Neural cell (in vitro differentiated cells): ENCODE data around the gene BMPR1B. TPM values are rescaled to one million over a fixed set of nuclear protein-coding genes. Genes with fewer than 3 reads are reported as not detected.

Source experiments
- H2AFZ ChIP-seq: fragments of 200-600, 300-800 bp; sonication (generic), shearing (Covaris generic); 2 replicates; pipeline ENCODE4 v1.6.0; 2014; ENCODE audit warnings: low read depth, mild to moderate bottlenecking, antibody characterized with exemption, low read length, moderate library complexity
- H3F3A ChIP-seq: fragments of 200-600 bp; shearing (Covaris generic); 2 replicates; pipeline ENCODE4 v1.6.1; 2016; ENCODE audit warnings: mild to moderate bottlenecking, moderate library complexity, mixed read lengths, antibody characterized with exemption, low read length; ENCODE audit not compliant: insufficient read depth, poor library complexity, severe bottlenecking
- H3K27ac ChIP-seq: fragments of 200-600, 300-800 bp; sonication (generic), shearing (Covaris generic); 2 replicates; pipeline ENCODE4 v1.5.1; 2014; ENCODE audit warnings: mild to moderate bottlenecking, low read length, moderate library complexity
- H3K27me3 ChIP-seq: fragments of 300-800, 200-600 bp; sonication (generic), shearing (Covaris generic); 2 replicates; pipeline ENCODE4 v1.6.0; 2014; ENCODE audit warnings: mild to moderate bottlenecking, low read depth, low read length, moderate library complexity; ENCODE audit not compliant: insufficient read depth
- H3K36me3 ChIP-seq: fragments of 300-800, 200-600 bp; sonication (generic), shearing (Covaris generic); 2 replicates; pipeline ENCODE4 v1.5.1; 2014; ENCODE audit warnings: mild to moderate bottlenecking, antibody characterized with exemption, low read length, moderate library complexity; ENCODE audit not compliant: insufficient read depth
- H3K4me2 ChIP-seq: fragments of 300-800, 200-600 bp; sonication (generic), shearing (Covaris generic); 2 replicates; pipeline ENCODE4 v1.6.0; 2014; ENCODE audit warnings: mild to moderate bottlenecking, low read length
- H3K4me3 ChIP-seq: fragments of 300-800, 200-600 bp; sonication (generic), shearing (Covaris generic); 2 replicates; pipeline ENCODE4 v1.5.1; 2014; ENCODE audit warnings: mild to moderate bottlenecking, low read length, moderate library complexity
- H3K79me2 ChIP-seq: fragments of 200-600 bp; shearing (Covaris generic); replicated peaks from 2 replicates; pipeline ENCODE4 v1.6.0; 2014; ENCODE audit warnings: mild to moderate bottlenecking, low read length, moderate library complexity; ENCODE audit not compliant: insufficient read depth
- H3K9ac ChIP-seq: fragments of 300-800, 200-600 bp; sonication (generic), shearing (Covaris generic); 2 replicates; pipeline ENCODE4 v1.6.1; 2016; ENCODE audit warnings: mild to moderate bottlenecking, low read length, mixed read lengths
- H3K9me2 ChIP-seq: fragments of 200-600 bp; shearing (Covaris generic); 2 replicates; pipeline ENCODE4 v1.6.1; 2016; ENCODE audit warnings: mild to moderate bottlenecking, low read length, mixed read lengths; ENCODE audit not compliant: insufficient read depth
- H3K9me3 ChIP-seq: fragments of 200-600, 300-800 bp; sonication (generic), shearing (Covaris generic); 2 replicates; pipeline ENCODE4 v1.6.1; 2016; ENCODE audit warnings: mild to moderate bottlenecking, mixed run types, low read length, moderate library complexity, mixed read lengths
- H4K20me1 ChIP-seq: fragments of 200-600 bp; shearing (Covaris generic); 2 replicates; pipeline ENCODE4 v1.6.1; 2016; ENCODE audit warnings: mild to moderate bottlenecking, mixed run types; ENCODE audit not compliant: insufficient read depth
- EP300 ChIP-seq: fragments of 450-650 bp; conservative IDR thresholded peaks from 2 replicates; pipeline ENCODE4 v1.6.1; 2014; ENCODE audit warnings: antibody characterized with exemption, mild to moderate bottlenecking, moderate library complexity; ENCODE audit not compliant: poor library complexity, severe bottlenecking
- EZH2 ChIP-seq: fragments of 200-600, 300-800 bp; shearing (Covaris generic), sonication (generic); IDR thresholded peaks from 2 replicates; pipeline ENCODE4 v1.6.1; 2014; ENCODE audit warnings: antibody characterized with exemption, low read length, borderline replicate concordance, mild to moderate bottlenecking; ENCODE audit not compliant: insufficient read depth, poor library complexity, severe bottlenecking
- MXI1 ChIP-seq: fragments of 450-650 bp; conservative IDR thresholded peaks from 2 replicates; pipeline ENCODE4 v1.6.1; 2014; ENCODE audit warnings: antibody characterized with exemption, mild to moderate bottlenecking; ENCODE audit not compliant: poor library complexity, severe bottlenecking
- POLR2AphosphoS5 ChIP-seq: IDR thresholded peaks from 2 replicates; pipeline ENCODE4 v1.6.1; 2012
- RAD21 ChIP-seq: fragments of 450-650 bp; conservative IDR thresholded peaks from 2 replicates; pipeline ENCODE4 v1.6.1; 2014; ENCODE audit warnings: antibody characterized with exemption, mild to moderate bottlenecking, moderate library complexity
- SMC3 ChIP-seq: fragments of 450-650 bp; conservative IDR thresholded peaks from 2 replicates; pipeline ENCODE4 v1.6.1; 2014; ENCODE audit warnings: antibody characterized with exemption, mild to moderate bottlenecking, moderate library complexity; ENCODE audit not compliant: poor library complexity
- TAF1 ChIP-seq: IDR thresholded peaks from 2 replicates; pipeline ENCODE4 v1.6.1; 2012; ENCODE audit warnings: low read depth
- polyA plus RNA-seq: library from polyadenylated mRNA; depleted of rRNA; stranded (reverse); fragments of >200 nt; gene quantifications from 2 replicates; pipeline ENCODE4 v1.2.3, GENCODE V29; 2014
- TF ChIP-seq, protein P1 (sequence below): IDR thresholded peaks from 2 replicates; pipeline ENCODE4 v1.6.1; 2012; ENCODE audit warnings: borderline replicate concordance
- TF ChIP-seq, protein P2 (sequence below): fragments of 450-650 bp; IDR thresholded peaks from 2 replicates; pipeline ENCODE4 v1.5.1; 2014; ENCODE audit warnings: antibody characterized with exemption, mild to moderate bottlenecking, moderate library complexity; ENCODE audit not compliant: poor library complexity, severe bottlenecking

The BMPR1B gene
- polyA plus RNA-seq, 1 donor from 2014 or later, result 1.6 TPM

DNA sequence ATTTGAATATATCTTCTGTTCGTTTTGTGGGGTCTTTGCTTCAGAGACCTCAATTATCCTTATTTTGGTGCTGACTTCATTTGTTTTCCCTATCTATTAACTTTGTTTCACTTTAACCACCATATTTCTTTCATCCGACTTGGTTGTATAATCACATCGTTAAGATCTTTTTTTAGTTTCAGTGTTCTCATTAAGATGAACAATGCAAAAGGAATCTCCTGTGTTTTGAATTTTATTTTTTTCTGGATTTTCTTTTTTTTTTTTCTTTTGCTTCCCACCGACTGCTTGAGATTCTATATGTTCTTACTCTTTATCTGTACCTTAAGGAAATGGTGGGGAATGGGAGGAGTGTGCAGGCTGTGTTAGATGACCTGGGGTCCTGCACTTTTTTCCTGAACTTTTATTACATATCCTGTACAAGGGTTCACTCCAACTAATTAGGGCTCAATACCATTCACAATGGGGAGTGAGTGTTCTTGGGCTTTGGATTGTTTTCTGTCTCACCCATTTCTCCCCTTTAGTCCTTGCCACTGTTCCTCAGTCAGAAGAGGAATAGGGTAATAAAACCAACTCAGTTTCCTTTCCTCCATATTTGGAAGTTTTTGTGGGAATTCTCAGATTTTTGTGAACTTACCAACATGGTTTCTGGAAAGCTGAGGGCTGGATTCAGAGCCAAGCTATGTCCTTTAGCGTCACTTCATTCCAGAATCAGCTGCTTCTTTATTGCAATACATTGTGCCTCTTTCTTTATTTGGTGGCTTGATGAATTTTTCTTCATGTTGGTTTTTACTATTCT lies 43.2 kb upstream of the BMPR1B start:
- no peaks in the 10 kb centered on the region for H3K79me2 ChIP-seq

DNA sequence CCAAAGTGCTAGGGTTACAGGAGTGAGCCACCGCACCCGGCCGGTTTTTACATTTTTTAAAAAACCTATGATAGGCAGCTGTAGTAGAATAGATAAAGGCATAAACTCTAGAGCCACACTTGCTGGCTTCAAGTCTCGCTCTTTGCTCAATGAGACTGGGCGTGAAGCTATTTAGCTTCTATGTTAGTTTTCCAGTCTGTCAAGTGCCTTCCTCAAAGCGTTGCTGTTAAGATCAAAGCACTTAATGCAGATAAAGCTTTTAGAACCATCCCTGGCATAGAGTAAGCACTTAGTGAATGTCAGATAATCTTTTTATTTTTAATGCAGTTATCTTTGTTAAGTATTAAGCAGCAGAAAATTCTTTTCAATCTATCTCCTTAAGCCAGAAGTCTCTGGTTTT lies 42.0 kb upstream of the BMPR1B start:
- Histone ChIP-seq H3K4me2 (no peak overlapping the region), H3K79me2 (no peaks in the 10 kb centered on the region), H3F3A (no peaks in the 10 kb centered on the region), H3K9me3 (no peaks in the 10 kb centered on the region), H3K9me2 (no peaks in the 10 kb centered on the region), H3K27ac (no peak overlapping the region), H3K4me3 (no peak overlapping the region), H3K9ac (no peak overlapping the region), H3K36me3 (no peaks in the 10 kb centered on the region), H4K20me1 (no peaks in the 10 kb centered on the region), H2AFZ (no peak overlapping the region), H3K27me3 (no peaks in the 10 kb centered on the region)
- TF ChIP-seq, protein P1, sequence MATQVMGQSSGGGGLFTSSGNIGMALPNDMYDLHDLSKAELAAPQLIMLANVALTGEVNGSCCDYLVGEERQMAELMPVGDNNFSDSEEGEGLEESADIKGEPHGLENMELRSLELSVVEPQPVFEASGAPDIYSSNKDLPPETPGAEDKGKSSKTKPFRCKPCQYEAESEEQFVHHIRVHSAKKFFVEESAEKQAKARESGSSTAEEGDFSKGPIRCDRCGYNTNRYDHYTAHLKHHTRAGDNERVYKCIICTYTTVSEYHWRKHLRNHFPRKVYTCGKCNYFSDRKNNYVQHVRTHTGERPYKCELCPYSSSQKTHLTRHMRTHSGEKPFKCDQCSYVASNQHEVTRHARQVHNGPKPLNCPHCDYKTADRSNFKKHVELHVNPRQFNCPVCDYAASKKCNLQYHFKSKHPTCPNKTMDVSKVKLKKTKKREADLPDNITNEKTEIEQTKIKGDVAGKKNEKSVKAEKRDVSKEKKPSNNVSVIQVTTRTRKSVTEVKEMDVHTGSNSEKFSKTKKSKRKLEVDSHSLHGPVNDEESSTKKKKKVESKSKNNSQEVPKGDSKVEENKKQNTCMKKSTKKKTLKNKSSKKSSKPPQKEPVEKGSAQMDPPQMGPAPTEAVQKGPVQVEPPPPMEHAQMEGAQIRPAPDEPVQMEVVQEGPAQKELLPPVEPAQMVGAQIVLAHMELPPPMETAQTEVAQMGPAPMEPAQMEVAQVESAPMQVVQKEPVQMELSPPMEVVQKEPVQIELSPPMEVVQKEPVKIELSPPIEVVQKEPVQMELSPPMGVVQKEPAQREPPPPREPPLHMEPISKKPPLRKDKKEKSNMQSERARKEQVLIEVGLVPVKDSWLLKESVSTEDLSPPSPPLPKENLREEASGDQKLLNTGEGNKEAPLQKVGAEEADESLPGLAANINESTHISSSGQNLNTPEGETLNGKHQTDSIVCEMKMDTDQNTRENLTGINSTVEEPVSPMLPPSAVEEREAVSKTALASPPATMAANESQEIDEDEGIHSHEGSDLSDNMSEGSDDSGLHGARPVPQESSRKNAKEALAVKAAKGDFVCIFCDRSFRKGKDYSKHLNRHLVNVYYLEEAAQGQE, result no peak
- TF ChIP-seq EZH2 (no peak), MXI1 (no peak)
- TF ChIP-seq, protein P2, sequence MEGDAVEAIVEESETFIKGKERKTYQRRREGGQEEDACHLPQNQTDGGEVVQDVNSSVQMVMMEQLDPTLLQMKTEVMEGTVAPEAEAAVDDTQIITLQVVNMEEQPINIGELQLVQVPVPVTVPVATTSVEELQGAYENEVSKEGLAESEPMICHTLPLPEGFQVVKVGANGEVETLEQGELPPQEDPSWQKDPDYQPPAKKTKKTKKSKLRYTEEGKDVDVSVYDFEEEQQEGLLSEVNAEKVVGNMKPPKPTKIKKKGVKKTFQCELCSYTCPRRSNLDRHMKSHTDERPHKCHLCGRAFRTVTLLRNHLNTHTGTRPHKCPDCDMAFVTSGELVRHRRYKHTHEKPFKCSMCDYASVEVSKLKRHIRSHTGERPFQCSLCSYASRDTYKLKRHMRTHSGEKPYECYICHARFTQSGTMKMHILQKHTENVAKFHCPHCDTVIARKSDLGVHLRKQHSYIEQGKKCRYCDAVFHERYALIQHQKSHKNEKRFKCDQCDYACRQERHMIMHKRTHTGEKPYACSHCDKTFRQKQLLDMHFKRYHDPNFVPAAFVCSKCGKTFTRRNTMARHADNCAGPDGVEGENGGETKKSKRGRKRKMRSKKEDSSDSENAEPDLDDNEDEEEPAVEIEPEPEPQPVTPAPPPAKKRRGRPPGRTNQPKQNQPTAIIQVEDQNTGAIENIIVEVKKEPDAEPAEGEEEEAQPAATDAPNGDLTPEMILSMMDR, result no peak

More for the DNA sequence above, 43.2 kb upstream of the BMPR1B start:
- Histone ChIP-seq H3K36me3 (no peaks in the 10 kb centered on the region), H4K20me1 (no peaks in the 10 kb centered on the region), H3F3A (no peaks in the 10 kb centered on the region), H3K4me3 (no peak overlapping the region), H3K27ac (no peak overlapping the region), H3K9ac (no peak overlapping the region), H2AFZ (no peak overlapping the region), H3K9me3 (no peaks in the 10 kb centered on the region), H3K4me2 (no peak overlapping the region), H3K27me3 (no peaks in the 10 kb centered on the region), H3K9me2 (no peaks in the 10 kb centered on the region)
- TF ChIP-seq POLR2AphosphoS5 (no peak), EP300 (no peak), SMC3 (no peak), RAD21 (no peak)

DNA sequence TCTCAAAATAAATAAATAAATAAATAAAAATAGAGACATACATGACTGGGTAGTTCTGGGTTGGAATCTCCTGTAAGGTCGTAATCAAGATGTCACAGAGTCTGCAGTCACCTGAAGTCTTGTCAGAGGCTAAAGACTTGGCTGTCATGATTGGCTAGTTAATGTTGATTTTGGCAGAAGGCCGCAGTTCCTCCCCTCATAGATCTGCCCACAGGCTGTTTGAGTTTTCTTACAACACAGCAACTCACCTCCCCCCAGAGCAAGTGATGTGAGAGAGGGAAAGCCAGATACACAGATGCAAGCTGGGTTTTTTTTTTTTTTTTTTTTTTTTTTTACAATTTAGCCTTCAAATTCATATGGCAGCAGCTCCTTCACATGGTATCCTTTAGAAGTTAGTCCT lies 36.4 kb upstream of the BMPR1B start:
- TF ChIP-seq, protein P1, result no peak
- no peak for TF ChIP-seq POLR2AphosphoS5
- TF ChIP-seq EP300, result no peak
- TF ChIP-seq SMC3, result no peak
- no peak for TF ChIP-seq RAD21
- no peak for TF ChIP-seq EZH2
- no peak for TF ChIP-seq MXI1
- TF ChIP-seq, protein P2, result no peak
- TF ChIP-seq TAF1, result no peak
- Histone ChIP-seq H3F3A (no peaks in the 10 kb centered on the region), H3K36me3 (no peaks in the 10 kb centered on the region)

More for the DNA sequence above, 36.4 kb upstream of the BMPR1B start:
- Histone ChIP-seq H3K4me3 (no peak overlapping the region), H3K9me2 (no peaks in the 10 kb centered on the region), H2AFZ (no peak overlapping the region), H4K20me1 (no peaks in the 10 kb centered on the region), H3K27me3 (no peaks in the 10 kb centered on the region), H3K9me3 (no peaks in the 10 kb centered on the region), H3K9ac (no peak overlapping the region), H3K27ac (no peak overlapping the region), H3K79me2 (no peaks in the 10 kb centered on the region), H3K4me2 (no peak overlapping the region)
